ENCODE results near the gene ARMC8.

DNA sequence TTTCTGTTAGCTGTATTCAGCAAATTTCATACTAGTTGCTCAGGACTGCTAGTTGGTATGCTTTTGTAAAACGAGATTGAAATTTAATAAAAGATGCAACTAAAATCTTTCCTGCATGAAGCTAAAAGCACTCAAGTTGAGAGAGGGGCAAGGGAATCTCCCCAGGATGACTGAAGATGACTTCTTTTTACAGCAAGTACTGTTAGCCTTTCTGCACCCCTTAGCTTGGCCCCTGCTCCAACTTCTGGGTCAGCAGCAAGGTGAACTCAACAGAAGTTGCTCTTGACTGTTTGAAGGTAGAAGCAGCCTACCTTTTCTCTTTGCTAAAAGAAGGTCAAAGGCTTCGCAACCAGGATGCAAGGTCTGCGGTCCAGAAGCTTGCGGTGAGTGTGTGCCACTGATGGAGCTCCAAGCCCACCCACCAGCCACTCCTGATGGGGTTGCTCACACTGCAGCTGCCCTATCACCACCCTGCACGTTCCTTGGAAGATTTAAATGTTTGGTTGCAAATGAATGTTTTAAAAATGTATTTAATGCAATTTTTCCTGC lies 110.0 kb downstream of the ARMC8 start:
- no peak for TF ChIP-seq POLR2A (IDR thresholded peaks at IDR 0.05)
- TF ChIP-seq, protein P1, sequence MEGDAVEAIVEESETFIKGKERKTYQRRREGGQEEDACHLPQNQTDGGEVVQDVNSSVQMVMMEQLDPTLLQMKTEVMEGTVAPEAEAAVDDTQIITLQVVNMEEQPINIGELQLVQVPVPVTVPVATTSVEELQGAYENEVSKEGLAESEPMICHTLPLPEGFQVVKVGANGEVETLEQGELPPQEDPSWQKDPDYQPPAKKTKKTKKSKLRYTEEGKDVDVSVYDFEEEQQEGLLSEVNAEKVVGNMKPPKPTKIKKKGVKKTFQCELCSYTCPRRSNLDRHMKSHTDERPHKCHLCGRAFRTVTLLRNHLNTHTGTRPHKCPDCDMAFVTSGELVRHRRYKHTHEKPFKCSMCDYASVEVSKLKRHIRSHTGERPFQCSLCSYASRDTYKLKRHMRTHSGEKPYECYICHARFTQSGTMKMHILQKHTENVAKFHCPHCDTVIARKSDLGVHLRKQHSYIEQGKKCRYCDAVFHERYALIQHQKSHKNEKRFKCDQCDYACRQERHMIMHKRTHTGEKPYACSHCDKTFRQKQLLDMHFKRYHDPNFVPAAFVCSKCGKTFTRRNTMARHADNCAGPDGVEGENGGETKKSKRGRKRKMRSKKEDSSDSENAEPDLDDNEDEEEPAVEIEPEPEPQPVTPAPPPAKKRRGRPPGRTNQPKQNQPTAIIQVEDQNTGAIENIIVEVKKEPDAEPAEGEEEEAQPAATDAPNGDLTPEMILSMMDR (IDR thresholded peaks at IDR 0.05) = no peak
